Fibroblast of villous mesenchyme (primary cell): Measurements from ENCODE around the gene GFOD2. TPM values are rescaled to one million over a fixed set of nuclear protein-coding genes. Genes with fewer than 3 reads are reported as not detected.

Experiments used
- DNase-seq: peaks from one replicate; pipeline ENCODE4 v3.0.0-alpha.2; 2010; ENCODE audit warnings: low read depth
- H3K4me3 ChIP-seq: 2 replicates; pipeline ENCODE4 v1.5.1; 2011; ENCODE audit warnings: low read depth, mild to moderate bottlenecking, low read length
- total RNA-seq: library from RNA; depleted of rRNA; stranded (reverse); fragments of >200 nt; gene quantifications from 2 replicates; pipeline ENCODE4 v1.2.3, GENCODE V29; 2012
- TF ChIP-seq, protein P1 (sequence below): IDR thresholded peaks from 2 replicates; pipeline ENCODE4 v1.5.1; 2012; ENCODE audit warnings: low read depth, mild to moderate bottlenecking, low read length; ENCODE audit not compliant: insufficient read depth

Gene GFOD2, protein sequence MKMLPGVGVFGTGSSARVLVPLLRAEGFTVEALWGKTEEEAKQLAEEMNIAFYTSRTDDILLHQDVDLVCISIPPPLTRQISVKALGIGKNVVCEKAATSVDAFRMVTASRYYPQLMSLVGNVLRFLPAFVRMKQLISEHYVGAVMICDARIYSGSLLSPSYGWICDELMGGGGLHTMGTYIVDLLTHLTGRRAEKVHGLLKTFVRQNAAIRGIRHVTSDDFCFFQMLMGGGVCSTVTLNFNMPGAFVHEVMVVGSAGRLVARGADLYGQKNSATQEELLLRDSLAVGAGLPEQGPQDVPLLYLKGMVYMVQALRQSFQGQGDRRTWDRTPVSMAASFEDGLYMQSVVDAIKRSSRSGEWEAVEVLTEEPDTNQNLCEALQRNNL
- total RNA-seq = 13.5 and 15.5 TPM in 2 replicates

DNA sequence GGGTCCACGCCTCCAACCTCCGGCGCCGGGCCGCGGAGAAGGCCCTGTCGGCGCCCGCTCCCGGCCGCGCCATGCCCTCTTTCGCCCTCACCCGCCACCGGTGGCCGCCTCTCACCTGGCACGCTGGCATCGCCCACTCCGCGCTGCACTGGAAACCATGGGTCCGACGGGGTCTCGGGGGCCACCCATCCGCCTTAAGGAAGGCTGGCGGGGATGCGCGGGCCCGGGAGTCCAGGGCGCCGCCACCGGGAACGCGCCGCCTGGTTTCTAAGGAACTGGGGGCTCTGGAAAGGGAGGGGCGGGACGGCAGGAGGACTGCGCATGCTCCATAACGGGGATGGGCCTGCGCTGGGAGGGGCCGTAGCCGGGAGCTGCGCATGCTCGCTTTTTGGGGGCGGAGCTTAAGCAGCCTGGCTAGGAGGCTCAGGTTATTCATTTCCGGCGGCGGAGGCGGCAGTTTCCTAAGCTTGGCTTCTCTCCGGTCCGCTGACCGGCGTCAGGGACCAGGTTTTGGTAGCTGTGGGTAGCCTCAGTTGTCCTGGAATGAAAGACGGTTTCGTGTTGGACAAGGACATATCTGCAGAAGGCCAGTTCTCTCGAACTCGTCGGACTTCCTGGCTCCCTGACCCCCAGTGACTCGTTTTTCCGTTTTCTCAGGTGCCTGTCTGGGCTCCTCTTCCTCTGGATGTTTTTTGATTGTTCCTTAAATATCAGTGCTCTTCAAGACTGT is at the start of gene GFOD2:
GFOD2 (minus strand) TSS at position 269 of the 730 bp plus-strand sequence. CDS start 33,601 bp downstream, outside the sequence.
- peak; percentile 95 for DNase-seq
- TF ChIP-seq, protein P1, sequence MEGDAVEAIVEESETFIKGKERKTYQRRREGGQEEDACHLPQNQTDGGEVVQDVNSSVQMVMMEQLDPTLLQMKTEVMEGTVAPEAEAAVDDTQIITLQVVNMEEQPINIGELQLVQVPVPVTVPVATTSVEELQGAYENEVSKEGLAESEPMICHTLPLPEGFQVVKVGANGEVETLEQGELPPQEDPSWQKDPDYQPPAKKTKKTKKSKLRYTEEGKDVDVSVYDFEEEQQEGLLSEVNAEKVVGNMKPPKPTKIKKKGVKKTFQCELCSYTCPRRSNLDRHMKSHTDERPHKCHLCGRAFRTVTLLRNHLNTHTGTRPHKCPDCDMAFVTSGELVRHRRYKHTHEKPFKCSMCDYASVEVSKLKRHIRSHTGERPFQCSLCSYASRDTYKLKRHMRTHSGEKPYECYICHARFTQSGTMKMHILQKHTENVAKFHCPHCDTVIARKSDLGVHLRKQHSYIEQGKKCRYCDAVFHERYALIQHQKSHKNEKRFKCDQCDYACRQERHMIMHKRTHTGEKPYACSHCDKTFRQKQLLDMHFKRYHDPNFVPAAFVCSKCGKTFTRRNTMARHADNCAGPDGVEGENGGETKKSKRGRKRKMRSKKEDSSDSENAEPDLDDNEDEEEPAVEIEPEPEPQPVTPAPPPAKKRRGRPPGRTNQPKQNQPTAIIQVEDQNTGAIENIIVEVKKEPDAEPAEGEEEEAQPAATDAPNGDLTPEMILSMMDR = no peak
- H3K4me3 ChIP-seq = peak within 1 kb of the TSS; percentile 91

DNA sequence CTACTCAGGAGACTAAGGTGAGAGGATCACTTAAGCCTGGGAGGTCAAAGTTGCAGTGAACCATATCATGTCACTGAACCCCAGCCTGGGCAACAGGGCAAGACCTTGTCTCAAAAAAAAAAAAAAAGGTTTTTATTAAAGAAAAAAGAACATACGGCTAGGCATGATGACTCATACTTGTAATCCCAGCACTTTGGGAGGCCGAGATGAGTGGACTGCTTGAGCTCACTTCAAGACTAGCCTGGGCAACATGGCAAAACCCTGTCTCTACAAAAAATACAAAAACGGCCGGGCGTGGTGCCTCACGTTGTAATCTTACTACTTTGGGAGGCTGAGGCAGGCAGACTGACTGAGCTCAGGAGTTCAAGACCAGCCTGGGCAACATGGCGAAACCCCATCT is 48.8 kb upstream of the GFOD2 start:
- H3K4me3 ChIP-seq = no peak overlapping the region
- TF ChIP-seq, protein P1 = no peak
- DNase-seq = peak; percentile 74

DNA sequence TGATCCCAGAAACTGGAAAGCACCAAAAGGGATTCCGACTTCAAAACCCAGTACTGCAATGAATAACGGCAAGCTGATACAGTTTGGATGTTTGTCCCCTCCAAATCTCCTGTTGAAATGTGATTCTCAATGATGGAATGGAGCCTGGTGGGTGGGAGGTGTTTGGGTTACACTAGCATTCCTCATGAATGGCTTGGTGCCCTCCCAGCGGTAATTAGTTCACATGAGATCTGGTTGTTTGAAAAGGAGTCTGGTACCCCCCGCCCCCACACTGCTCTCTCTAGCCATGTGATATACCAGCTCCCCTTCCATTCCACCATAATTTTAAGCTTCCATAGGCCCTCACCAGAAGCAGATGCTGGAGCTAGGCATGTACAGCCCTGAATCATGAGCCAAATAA is 47.2 kb upstream of the GFOD2 start:
- TF ChIP-seq, protein P1 = no peak
- no peak overlapping the region for H3K4me3 ChIP-seq
- no peak for DNase-seq

DNA sequence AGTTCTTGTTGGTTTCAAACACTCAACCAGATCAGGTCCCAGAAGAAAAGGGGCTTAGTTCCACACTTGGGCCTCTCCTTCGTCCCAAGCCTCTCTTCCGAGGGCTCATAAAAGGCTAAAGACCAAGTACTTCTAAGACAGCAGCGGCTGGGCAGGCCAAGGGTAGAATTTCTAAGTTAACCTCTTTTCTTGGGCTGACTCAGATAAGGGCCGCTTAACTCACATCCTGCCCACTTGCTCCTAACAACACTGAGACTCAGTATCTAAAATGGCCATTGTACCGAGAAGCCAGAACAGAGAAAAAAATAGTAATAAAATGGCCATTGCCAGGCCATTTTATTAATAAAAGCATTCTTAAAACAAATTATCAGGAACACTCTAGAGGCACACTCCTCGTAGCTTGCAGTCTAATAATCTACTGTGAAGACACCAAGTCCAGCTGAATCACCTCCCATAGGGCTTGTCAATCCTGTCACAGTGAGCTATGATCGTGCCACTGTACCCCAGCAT is 45.1 kb upstream of the GFOD2 start:
- no peak for DNase-seq
- H3K4me3 ChIP-seq = no peak overlapping the region
- TF ChIP-seq, protein P1 = no peak

DNA sequence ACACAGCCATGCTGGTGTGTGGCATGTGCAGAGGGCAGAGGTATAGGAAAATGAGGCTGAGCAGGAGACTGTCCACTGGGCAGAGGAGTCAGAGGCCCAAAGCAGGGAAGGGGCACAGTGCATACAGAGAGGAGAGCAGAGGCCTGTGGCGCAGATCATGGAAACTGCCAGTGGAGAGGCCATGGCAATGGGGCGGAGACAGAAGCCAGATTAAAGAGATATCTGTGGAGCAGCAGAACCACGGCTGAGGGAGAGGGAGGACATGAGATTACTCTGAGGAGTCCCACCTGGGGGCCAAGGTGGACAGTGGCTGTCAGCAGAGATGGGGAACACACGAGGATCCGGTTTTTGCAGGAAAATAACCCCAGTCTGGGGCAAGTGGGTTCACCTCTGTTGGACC is 44.0 kb upstream of the GFOD2 start:
- DNase-seq = no peak
- no peak overlapping the region for H3K4me3 ChIP-seq
- TF ChIP-seq, protein P1 = no peak

DNA sequence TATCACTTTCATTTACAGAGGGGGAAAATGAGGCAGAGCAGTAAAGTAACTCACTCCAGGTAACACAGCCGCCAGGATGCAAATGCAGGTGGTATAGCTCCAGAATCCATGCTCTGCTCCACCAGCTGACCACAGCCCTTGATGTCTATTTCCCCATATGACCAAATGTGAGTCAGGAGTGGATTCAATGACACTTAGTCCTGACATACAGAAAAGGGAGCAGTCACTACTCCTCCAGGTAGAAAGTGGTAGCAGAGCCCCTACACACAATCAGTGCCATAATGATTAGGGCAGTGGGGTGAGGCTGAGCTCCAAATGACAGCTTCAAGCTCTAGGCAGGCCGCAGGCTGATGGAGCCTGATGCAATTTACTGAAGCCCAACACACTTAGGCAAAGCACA is 43.3 kb upstream of the GFOD2 start:
- TF ChIP-seq, protein P1 = no peak
- no peak overlapping the region for H3K4me3 ChIP-seq
- DNase-seq = no peak
